ENCODE results near the gene CCDC170. TPM values are rescaled to one million over a fixed set of nuclear protein-coding genes. Genes with fewer than 3 reads are reported as not detected.

Gene CCDC170
- total and polyA plus RNA-seq, 4 donors = 0.05 to 5.4 (median 1.1) TPM

GRCh38 chr6:151577257-151577656 lies 83.4 kb downstream of the CCDC170 start:
- DNase-seq = no peak
- Histone ChIP-seq H3K36me3 (ENCODE audit: control insufficient read depth in 1 of 2, insufficient read depth in 2 of 2, low read length in 1 of 2) (no peaks in the 10 kb centered on the region), H3K4me1 (ENCODE audit: control insufficient read depth in 1 of 2, insufficient read depth in 2 of 2, low read length in 2 of 2) (no peaks in the 10 kb centered on the region), H3K27me3 (ENCODE audit: control insufficient read depth in 1 of 2, insufficient read depth in 2 of 2, low read length in 1 of 2) (no peaks in the 10 kb centered on the region), H3K27ac (ENCODE audit: low read depth in 1 of 2, low read length in 2 of 2) (no peak overlapping the region), H3K4me3 (ENCODE audit: low read length in 2 of 2) (no peak overlapping the region), H3K9me3 (ENCODE audit: control insufficient read depth, low read length) (peaks cover 10% of the 10 kb centered on the region)
- intact Hi-C loops (cut with DNase I) = no loop called here
- 79 to 83% methylated on average over 5 of the region's 5 CpGs for WGBS, 2 donors
- ATAC-seq (ENCODE audit: low FRiP score) = no peak

- intact Hi-C loops (cut with DNase I) = no loop called here
- ATAC-seq (ENCODE audit: low FRiP score) (no peak), DNase-seq (no peak)
- peaks cover 10% of the 10 kb centered on the region for H3K9me3 ChIP-seq (ENCODE audit: control insufficient read depth, low read length)
- peaks cover 0 to 2% of the 10 kb centered on the region in 2 donors for H3K27me3 ChIP-seq (ENCODE audit: control insufficient read depth in 1 of 2, insufficient read depth in 2 of 2, low read length in 1 of 2)
- no peak overlapping the region for H3K27ac ChIP-seq (ENCODE audit: low read depth in 1 of 2, low read length in 2 of 2)
- H3K36me3 ChIP-seq (ENCODE audit: control insufficient read depth in 1 of 2, insufficient read depth in 2 of 2, low read length in 1 of 2) = no peaks in the 10 kb centered on the region
- 88 to 92% methylated on average over 2 of the region's 2 CpGs for WGBS, 2 donors
- H3K4me3 ChIP-seq (ENCODE audit: low read length in 2 of 2) = no peak overlapping the region
- H3K4me1 ChIP-seq (ENCODE audit: control insufficient read depth in 1 of 2, insufficient read depth in 2 of 2, low read length in 2 of 2) = no peaks in the 10 kb centered on the region
Observed at GRCh38 chr6:151585741-151586140, 91.9 kb downstream of the CCDC170 start.

- intact Hi-C loops (cut with DNase I) = no loop called here
- no peak for ATAC-seq (ENCODE audit: low FRiP score)
- peaks cover 0 to 2% of the 10 kb centered on the region in 2 donors for H3K27me3 ChIP-seq (ENCODE audit: control insufficient read depth in 1 of 2, insufficient read depth in 2 of 2, low read length in 1 of 2)
- H3K4me1 ChIP-seq (ENCODE audit: control insufficient read depth in 1 of 2, insufficient read depth in 2 of 2, low read length in 2 of 2) = no peaks in the 10 kb centered on the region
- 43 to 46% methylated on average over 6 of the region's 6 CpGs for WGBS, 2 donors
- DNase-seq = no peak
- no peaks in the 10 kb centered on the region for H3K36me3 ChIP-seq (ENCODE audit: control insufficient read depth in 1 of 2, insufficient read depth in 2 of 2, low read length in 1 of 2)
- no peak overlapping the region for H3K4me3 ChIP-seq (ENCODE audit: low read length in 2 of 2)
- H3K9me3 ChIP-seq (ENCODE audit: control insufficient read depth, low read length) = peaks cover 5% of the 10 kb centered on the region
- no peak overlapping the region for H3K27ac ChIP-seq (ENCODE audit: low read depth in 1 of 2, low read length in 2 of 2)
Observed at GRCh38 chr6:151589667-151590066, 95.8 kb downstream of the CCDC170 start.

- intact Hi-C loops (cut with DNase I) = no loop called here
- no peak for DNase-seq
- Histone ChIP-seq H3K27me3 (ENCODE audit: control insufficient read depth in 1 of 2, insufficient read depth in 2 of 2, low read length in 1 of 2) (peaks cover 0 to 2% of the 10 kb centered on the region in 2 donors), H3K9me3 (ENCODE audit: control insufficient read depth, low read length) (peaks cover 5% of the 10 kb centered on the region), H3K4me1 (ENCODE audit: control insufficient read depth in 1 of 2, insufficient read depth in 2 of 2, low read length in 2 of 2) (no peaks in the 10 kb centered on the region), H3K36me3 (ENCODE audit: control insufficient read depth in 1 of 2, insufficient read depth in 2 of 2, low read length in 1 of 2) (no peaks in the 10 kb centered on the region), H3K4me3 (ENCODE audit: low read length in 2 of 2) (no peak overlapping the region), H3K27ac (ENCODE audit: low read depth in 1 of 2, low read length in 2 of 2) (no peak overlapping the region)
- 71% methylated on average over 2 of the region's 2 CpGs for WGBS, 2 donors
- no peak for ATAC-seq (ENCODE audit: low FRiP score)
Observed at GRCh38 chr6:151590742-151591141, 96.9 kb downstream of the CCDC170 start.

GRCh38 chr6:151592449-151593159 lies 98.8 kb downstream of the CCDC170 start:
- Histone ChIP-seq H3K27ac (ENCODE audit: low read depth in 1 of 2, low read length in 2 of 2) (no peak overlapping the region), H3K36me3 (ENCODE audit: control insufficient read depth in 1 of 2, insufficient read depth in 2 of 2, low read length in 1 of 2) (no peaks in the 10 kb centered on the region), H3K4me1 (ENCODE audit: control insufficient read depth in 1 of 2, insufficient read depth in 2 of 2, low read length in 2 of 2) (no peaks in the 10 kb centered on the region), H3K9me3 (ENCODE audit: control insufficient read depth, low read length) (peaks cover 3% of the 10 kb centered on the region), H3K4me3 (ENCODE audit: low read length in 2 of 2) (no peak overlapping the region), H3K27me3 (ENCODE audit: control insufficient read depth in 1 of 2, insufficient read depth in 2 of 2, low read length in 1 of 2) (peaks cover 0 to 2% of the 10 kb centered on the region in 2 donors)
- DNase-seq (no peak), ATAC-seq (ENCODE audit: low FRiP score) (no peak)
- intact Hi-C loops (cut with DNase I) = no loop called here
- 75 to 84% methylated on average over 9 of the region's 9 CpGs for WGBS, 2 donors

- H3K4me3 ChIP-seq (ENCODE audit: low read length in 2 of 2) = no peak overlapping the region
- WGBS, 2 donors = 38 to 50% methylated on average over 4 of the region's 4 CpGs
- H3K36me3 ChIP-seq (ENCODE audit: control insufficient read depth in 1 of 2, insufficient read depth in 2 of 2, low read length in 1 of 2) = no peaks in the 10 kb centered on the region
- H3K27me3 ChIP-seq (ENCODE audit: control insufficient read depth in 1 of 2, insufficient read depth in 2 of 2, low read length in 1 of 2) = no peaks in the 10 kb centered on the region
- intact Hi-C loops (cut with DNase I) = no loop called here
- DNase-seq = no peak
- ATAC-seq (ENCODE audit: low FRiP score) = peak; percentile 66
- no peaks in the 10 kb centered on the region for H3K4me1 ChIP-seq (ENCODE audit: control insufficient read depth in 1 of 2, insufficient read depth in 2 of 2, low read length in 2 of 2)
- H3K9me3 ChIP-seq (ENCODE audit: control insufficient read depth, low read length) = peaks cover 5% of the 10 kb centered on the region
- no peak overlapping the region for H3K27ac ChIP-seq (ENCODE audit: low read depth in 1 of 2, low read length in 2 of 2)
Observed at GRCh38 chr6:151609146-151609902, 115.5 kb downstream of the CCDC170 start.

- Histone ChIP-seq H3K27ac (ENCODE audit: low read depth in 1 of 2, low read length in 2 of 2) (no peak overlapping the region), H3K4me3 (ENCODE audit: low read length in 2 of 2) (no peak overlapping the region), H3K36me3 (ENCODE audit: control insufficient read depth in 1 of 2, insufficient read depth in 2 of 2, low read length in 1 of 2) (no peaks in the 10 kb centered on the region), H3K4me1 (ENCODE audit: control insufficient read depth in 1 of 2, insufficient read depth in 2 of 2, low read length in 2 of 2) (no peaks in the 10 kb centered on the region), H3K27me3 (ENCODE audit: control insufficient read depth in 1 of 2, insufficient read depth in 2 of 2, low read length in 1 of 2) (no peaks in the 10 kb centered on the region), H3K9me3 (ENCODE audit: control insufficient read depth, low read length) (peaks cover 5% of the 10 kb centered on the region)
- 57 to 62% methylated on average over 1 of the region's 1 CpG for WGBS, 2 donors
- intact Hi-C loops (cut with DNase I) = no loop called here
- no peak for DNase-seq
- ATAC-seq (ENCODE audit: low FRiP score) = no peak
Observed at GRCh38 chr6:151610326-151610725, 116.5 kb downstream of the CCDC170 start.

- 82 to 88% methylated on average over 4 of the region's 4 CpGs for WGBS, 2 donors
Observed at GRCh38 chr6:151614630-151615029, 120.8 kb downstream of the CCDC170 start.

GRCh38 chr6:151616091-151616513 lies 122.3 kb downstream of the CCDC170 start:
- no peaks in the 10 kb centered on the region for H3K4me1 ChIP-seq (ENCODE audit: control insufficient read depth in 1 of 2, insufficient read depth in 2 of 2, low read length in 2 of 2)
- intact Hi-C loops (cut with DNase I) = no loop called here
- H3K27me3 ChIP-seq (ENCODE audit: control insufficient read depth in 1 of 2, insufficient read depth in 2 of 2, low read length in 1 of 2) = no peaks in the 10 kb centered on the region
- H3K9me3 ChIP-seq (ENCODE audit: control insufficient read depth, low read length) = no peaks in the 10 kb centered on the region
- no peak overlapping the region for H3K4me3 ChIP-seq (ENCODE audit: low read length in 2 of 2)
- H3K27ac ChIP-seq (ENCODE audit: low read depth in 1 of 2, low read length in 2 of 2) = no peak overlapping the region
- no peak for ATAC-seq (ENCODE audit: low FRiP score)
- WGBS, 2 donors = 29 to 40% methylated on average over 5 of the region's 5 CpGs
- no peak for DNase-seq
- H3K36me3 ChIP-seq (ENCODE audit: control insufficient read depth in 1 of 2, insufficient read depth in 2 of 2, low read length in 1 of 2) = no peaks in the 10 kb centered on the region

More at GRCh38 chr6:151614630-151615029, 120.8 kb downstream of the CCDC170 start:
- H3K4me1 ChIP-seq (ENCODE audit: control insufficient read depth in 1 of 2, insufficient read depth in 2 of 2, low read length in 2 of 2) = no peaks in the 10 kb centered on the region
- ATAC-seq (ENCODE audit: low FRiP score) = no peak
- no peaks in the 10 kb centered on the region for H3K27me3 ChIP-seq (ENCODE audit: control insufficient read depth in 1 of 2, insufficient read depth in 2 of 2, low read length in 1 of 2)
- no peaks in the 10 kb centered on the region for H3K9me3 ChIP-seq (ENCODE audit: control insufficient read depth, low read length)
- no peak overlapping the region for H3K27ac ChIP-seq (ENCODE audit: low read depth in 1 of 2, low read length in 2 of 2)
- intact Hi-C loops (cut with DNase I) = no loop called here
- no peak overlapping the region for H3K4me3 ChIP-seq (ENCODE audit: low read length in 2 of 2)
- no peaks in the 10 kb centered on the region for H3K36me3 ChIP-seq (ENCODE audit: control insufficient read depth in 1 of 2, insufficient read depth in 2 of 2, low read length in 1 of 2)
- no peak for DNase-seq
